ENCODE measurements around the gene EPHA1.
A peak's percentile ranks its signal among the peaks of the same experiment; 100 is the strongest.

The EPHA1 gene

DNA sequence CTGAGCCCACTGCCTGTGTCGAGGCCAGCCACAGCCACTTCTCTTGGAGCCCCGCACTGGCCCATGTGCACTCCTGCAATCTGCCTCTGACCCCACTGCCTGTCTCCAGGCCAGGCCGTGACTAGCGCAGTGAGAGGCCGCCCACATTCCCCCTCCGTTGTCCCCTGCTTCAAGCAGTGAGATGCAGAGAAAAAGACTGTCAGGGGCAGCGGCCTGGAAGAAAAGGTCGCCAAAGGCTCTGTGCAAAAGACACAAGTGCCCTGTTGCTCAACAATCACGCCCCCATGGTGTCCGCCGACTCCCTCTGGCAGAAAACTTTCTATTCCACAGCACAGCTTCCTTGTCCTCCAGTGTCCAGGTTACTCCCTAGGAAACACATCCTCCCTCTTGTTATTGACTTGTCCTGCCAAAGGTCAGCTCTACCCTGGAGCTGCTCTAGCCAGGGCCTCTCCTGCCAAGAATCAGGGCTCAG lies 56.1 kb downstream of the EPHA1 start:
- no peak for DNase-seq (ENCODE audit: low read depth in 1 of 2, low spot score in 1 of 2)

GRCh38 chr7:143351574-143351973 lies 57.1 kb downstream of the EPHA1 start:
- no peak for DNase-seq (ENCODE audit: low read depth in 1 of 2, low spot score in 1 of 2)

DNA sequence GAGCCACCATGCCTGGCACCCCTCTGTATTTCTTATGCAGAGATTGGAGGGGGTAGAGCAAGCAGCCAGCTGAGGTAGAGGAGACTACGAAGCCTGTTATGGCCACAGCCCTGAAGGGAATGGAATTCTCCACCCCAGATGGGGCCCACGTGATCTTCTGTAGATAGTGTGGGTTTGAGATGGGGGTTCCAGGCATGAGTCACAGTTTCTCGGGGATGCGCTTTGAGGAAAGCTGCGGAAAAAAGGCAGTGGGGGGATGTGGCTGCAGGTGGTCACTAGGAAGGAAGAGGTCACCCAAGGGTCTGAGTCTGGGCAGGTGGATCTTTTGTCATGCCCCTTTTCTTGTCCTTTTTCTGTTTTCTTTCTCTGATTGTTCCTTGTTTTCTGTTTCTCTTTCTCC lies 57.6 kb downstream of the EPHA1 start:
- DNase-seq (ENCODE audit: low read depth in 1 of 2, low spot score in 1 of 2): no peak

DNA sequence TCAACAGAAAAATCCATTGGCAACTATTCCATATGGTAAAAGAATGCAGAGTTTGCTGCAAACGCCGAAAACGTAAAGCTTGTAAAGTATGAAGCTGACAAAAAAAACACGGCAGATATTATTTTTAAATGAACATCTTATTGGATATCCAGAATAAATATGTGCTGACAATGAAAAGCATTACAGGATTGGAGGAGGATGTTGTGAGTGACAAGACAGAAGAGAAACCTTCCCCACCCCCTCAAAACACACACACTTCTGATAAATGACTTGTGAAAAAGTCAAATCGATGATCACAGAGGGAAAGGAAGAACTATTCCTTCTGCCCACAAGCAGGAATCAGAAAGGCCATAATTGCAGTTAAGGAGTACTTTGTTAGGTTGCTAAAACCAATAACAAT lies 60.7 kb downstream of the EPHA1 start:
- DNase-seq (ENCODE audit: low read depth in 1 of 2, low spot score in 1 of 2): no peak

- DNase-seq (ENCODE audit: low read depth in 1 of 2, low spot score in 1 of 2): no peak
These were observed 62.6 kb downstream of the EPHA1 start for GRCh38 chr7:143346018-143346417.

DNA sequence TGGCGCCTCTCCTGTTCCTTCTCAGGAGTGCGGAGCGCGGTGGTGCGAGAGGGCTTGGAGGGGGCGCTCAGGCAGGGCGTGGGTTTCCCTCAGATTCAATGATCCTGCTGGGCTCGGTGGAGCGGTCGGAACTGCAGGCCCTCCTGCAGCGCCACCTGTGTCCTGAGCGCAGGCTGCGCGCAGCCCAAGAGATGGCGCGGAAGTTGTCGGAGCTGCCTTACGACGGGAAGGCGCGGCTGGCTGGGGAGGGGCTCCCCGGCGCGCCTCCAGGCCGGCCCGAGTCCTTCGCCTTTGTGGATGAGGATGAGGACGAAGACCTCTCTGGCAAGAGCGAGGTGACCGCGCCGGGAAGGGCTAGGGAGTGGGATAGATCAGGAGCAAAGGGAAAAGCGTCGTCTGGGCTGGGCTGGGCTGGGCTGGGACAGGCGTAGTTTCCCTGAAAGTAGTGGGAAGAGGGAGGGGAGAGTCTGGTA lies 63.2 kb downstream of the EPHA1 start:
- DNase-seq (ENCODE audit: low read depth in 1 of 2, low spot score in 1 of 2): peak; percentile 33 to 48

DNA sequence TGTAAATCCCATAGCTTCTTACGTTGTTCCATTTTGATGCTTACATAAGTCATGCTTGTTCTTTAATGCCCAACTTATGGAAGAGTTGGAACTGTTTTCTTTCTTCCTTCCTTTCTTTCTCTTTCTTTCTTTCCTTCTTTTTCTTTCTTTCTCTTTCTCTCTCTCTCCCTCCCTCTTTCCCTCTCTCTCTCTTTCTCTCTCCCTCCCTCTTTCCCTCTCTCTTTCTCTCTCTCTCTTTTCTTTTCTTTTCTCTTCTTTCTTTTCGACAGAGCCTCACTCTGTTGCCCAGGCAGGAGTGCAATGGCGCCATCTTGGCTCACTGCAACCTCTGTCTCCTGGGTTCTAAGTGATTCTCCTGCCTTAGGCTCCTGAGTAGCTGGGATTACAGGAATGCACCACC lies 65.1 kb downstream of the EPHA1 start:
- DNase-seq (ENCODE audit: low read depth in 1 of 2, low spot score in 1 of 2): no peak

GRCh38 chr7:143341842-143342241 lies 66.8 kb downstream of the EPHA1 start:
- DNase-seq (ENCODE audit: low read depth in 1 of 2, low spot score in 1 of 2): no peak
